Measurements from ENCODE around the gene ZKSCAN7.

DNA sequence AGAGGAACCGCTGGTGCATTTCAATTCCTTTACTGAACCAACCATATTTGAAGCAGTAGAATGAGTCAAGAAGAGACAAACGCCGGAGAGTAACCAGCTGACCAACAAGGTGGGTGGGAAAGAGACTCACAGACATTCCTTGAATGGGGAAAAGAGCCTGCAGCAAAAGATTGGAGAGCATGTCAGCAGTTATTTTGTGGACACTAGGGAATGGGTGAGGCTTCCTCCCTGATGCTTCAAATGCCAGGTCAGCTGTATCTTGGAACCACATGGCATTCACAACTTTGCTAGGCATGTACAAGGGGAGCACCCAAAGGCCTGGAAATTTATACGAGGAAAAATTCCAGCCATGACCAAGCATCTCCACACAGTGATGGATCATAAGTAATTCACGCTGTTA lies 29.9 kb upstream of the ZKSCAN7 start:
- TF ChIP-seq CTCF (IDR thresholded peaks at IDR 0.05; ENCODE audit: low read depth, low read length, poor library complexity, severe bottlenecking) = no peak
- no peak for TF ChIP-seq EZH2phosphoT487 (IDR thresholded peaks at IDR 0.05; ENCODE audit: borderline replicate concordance, low read length)

Data from DOHH2 (cell line).